HPDE6-E6E7 (cell line): ENCODE results near the gene OR51T1.
"Not testable (repeated sequence)": the region's sequence is repeated elsewhere in the genome, so short reads cannot be mapped to it uniquely, and the experiment has no call there.

Source experiments
- DNase-seq: peaks from one replicate; pipeline ENCODE4 v3.0.0; 2011; ENCODE audit warnings: missing footprints; ENCODE audit errors: extremely low spot score

Gene OR51T1, protein sequence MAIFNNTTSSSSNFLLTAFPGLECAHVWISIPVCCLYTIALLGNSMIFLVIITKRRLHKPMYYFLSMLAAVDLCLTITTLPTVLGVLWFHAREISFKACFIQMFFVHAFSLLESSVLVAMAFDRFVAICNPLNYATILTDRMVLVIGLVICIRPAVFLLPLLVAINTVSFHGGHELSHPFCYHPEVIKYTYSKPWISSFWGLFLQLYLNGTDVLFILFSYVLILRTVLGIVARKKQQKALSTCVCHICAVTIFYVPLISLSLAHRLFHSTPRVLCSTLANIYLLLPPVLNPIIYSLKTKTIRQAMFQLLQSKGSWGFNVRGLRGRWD

DNA sequence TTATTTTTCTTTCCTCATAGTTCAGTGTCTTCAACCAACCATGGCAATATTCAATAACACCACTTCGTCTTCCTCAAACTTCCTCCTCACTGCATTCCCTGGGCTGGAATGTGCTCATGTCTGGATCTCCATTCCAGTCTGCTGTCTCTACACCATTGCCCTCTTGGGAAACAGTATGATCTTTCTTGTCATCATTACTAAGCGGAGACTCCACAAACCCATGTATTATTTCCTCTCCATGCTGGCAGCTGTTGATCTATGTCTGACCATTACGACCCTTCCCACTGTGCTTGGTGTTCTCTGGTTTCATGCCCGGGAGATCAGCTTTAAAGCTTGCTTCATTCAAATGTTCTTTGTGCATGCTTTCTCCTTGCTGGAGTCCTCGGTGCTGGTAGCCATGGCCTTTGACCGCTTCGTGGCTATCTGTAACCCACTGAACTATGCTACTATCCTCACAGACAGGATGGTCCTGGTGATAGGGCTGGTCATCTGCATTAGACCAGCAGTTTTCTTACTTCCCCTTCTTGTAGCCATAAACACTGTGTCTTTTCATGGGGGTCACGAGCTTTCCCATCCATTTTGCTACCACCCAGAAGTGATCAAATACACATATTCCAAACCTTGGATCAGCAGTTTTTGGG is at the start of gene OR51T1:
OR51T1 (plus strand) TSS at position 41 of the 641 bp plus-strand sequence; CDS start at position 41, 0 bp downstream.
- DNase-seq = no peak

- DNase-seq = no peak
These were observed 41.7 kb upstream of the OR51T1 start for GRCh38 chr11:4839851-4840549.

GRCh38 chr11:4848908-4849532 is 32.7 kb upstream of the OR51T1 start, which contains the start of gene OR51S1:
TSS of gene OR51S1 (minus strand) at chr11:4849208. CDS start at chr11:4849208, 0 bp downstream.
- DNase-seq = no peak

DNA sequence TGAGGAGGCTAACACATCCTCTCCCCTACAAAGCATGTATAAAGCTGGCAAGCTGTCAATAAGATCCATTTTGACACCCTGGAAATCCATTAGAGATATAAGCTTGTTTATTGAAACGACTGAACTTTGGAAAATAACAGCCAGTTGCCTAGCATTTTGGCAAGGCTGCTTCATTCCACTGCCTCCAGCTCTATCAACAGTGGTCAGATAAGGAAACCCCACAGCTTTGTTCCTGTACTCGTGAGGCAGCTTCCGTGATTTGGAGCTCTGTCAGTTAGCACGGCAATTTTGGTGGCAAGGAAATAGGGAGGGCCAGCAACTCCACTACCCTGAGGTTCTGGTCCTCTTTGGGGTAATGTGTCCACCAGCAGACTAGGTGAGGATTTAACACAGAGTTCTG is 30.7 kb upstream of the OR51T1 start:
- DNase-seq = no peak

DNA sequence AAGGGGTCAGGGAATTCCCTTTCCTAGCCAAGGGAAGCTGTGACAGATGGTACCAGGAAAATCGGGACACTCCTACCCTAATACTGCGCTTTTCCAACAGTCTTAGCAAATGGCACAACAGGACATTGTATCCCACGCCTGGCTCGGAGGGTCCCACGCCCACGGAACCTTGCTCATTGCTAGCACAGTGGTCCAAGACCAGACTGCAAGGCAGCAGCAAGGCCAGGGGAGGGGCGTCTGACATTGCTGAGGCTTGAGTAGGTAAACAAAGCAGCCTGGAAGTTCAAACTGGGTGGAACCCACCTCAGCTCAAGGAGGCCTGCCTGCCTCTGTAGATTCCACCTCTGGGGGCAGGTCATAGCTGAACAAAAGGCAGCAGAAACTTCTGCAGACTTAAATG is 27.4 kb upstream of the OR51T1 start:
- DNase-seq = not testable (repeated sequence)

GRCh38 chr11:4862447-4863236 is 19.1 kb upstream of the OR51T1 start:
- DNase-seq = no peak

DNA sequence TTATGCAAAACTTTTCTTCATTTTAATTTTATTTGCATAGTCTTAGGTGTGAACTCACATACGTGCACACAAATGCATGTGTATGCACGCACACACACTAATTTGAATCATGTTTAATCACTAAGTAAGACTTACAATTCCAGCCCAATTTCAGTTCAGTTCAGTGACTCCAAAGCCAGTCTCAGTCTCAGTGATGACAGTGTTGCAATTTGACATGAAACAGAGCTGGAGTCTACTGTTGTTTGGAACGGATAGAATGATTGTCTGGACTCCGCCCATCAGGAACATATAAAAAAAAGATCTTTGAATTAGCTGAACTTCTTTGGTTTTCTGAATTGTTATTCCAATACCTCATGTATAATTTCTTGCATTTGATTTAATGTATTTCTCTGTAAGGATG is 17.8 kb upstream of the OR51T1 start:
- no peak for DNase-seq

DNA sequence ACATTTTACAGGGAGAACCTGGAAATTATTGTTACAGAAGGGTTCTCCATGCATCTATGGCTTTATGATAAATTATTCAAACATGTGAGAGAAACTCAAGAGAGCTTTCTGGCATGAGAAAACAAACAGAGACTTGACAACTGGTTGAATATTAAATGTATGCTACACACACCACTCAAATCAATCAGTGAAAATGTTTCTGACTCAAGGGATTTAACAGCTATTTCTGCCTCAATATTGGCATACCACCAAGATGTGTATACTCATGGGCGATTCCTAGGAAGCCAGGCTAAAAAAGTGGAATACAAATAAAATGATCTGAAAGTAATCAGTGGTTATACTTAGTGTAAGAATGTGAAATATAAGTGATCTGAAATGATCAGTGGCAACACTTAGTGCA is 15.8 kb upstream of the OR51T1 start:
- DNase-seq = no peak

GRCh38 chr11:4881188-4881587 is 512 bp upstream of the OR51T1 start:
- no peak for DNase-seq

DNA sequence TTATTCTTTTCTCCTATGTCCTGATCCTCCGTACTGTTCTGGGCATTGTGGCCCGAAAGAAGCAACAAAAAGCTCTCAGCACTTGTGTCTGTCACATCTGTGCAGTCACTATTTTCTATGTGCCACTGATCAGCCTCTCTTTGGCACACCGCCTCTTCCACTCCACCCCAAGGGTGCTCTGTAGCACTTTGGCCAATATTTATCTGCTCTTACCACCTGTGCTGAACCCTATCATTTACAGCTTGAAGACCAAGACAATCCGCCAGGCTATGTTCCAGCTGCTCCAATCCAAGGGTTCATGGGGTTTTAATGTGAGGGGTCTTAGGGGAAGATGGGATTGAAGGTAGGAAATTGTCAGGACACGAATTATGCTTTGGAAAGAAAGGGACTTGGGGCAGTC is 843 bp downstream of the OR51T1 start:
- no peak for DNase-seq

DNA sequence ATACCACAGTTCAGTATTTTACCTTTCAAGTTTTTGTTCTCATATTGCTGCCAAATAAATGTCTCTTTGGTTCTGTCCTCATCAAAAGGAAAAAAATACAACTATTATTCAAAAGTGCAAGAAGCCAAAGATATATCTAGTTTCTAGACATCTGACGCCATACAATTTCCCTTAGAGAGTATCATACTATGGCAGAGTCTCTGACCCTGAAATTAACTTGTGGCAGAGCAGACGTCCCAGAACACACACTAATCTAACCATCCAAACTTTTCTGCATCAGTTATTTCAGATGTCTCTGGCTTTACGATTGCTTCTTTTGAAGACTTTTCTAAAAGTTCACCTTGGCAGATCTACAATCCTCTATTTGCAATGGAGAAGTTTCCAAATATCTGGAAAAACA is 2.7 kb downstream of the OR51T1 start:
- no peak for DNase-seq

GRCh38 chr11:4886186-4886585 is 4.5 kb downstream of the OR51T1 start:
- DNase-seq = no peak

- DNase-seq = no peak
These were observed 5.9 kb downstream of the OR51T1 start for GRCh38 chr11:4887591-4887990.

GRCh38 chr11:4890279-4890678 is 8.6 kb downstream of the OR51T1 start:
- DNase-seq = no peak

GRCh38 chr11:4891996-4892640 is 10.4 kb downstream of the OR51T1 start:
- DNase-seq = no peak

DNA sequence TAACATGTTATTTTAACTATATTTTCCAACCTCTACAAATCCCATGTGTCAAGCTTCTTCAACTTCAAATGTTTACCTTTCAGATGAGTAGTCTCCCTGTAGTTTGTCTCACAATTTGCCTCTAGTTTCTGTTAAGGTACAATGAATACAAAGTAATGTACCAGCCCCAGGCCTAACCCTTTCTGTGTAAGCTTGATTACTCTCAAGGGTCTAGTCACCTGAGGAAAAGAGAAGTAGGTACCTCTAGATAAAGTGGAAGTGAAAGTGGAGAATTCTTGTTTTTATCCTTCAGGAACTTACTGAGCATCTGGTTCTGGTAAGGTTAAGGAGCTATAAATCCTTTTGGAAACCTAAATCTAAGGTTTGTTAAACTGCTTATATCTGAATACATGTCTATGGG is 21.8 kb downstream of the OR51T1 start, which contains the start of gene OR51A7:
OR51A7 (plus strand) TSS at position 300 of the 400 bp plus-strand sequence. CDS start 3,587 bp downstream, outside the sequence.
- DNase-seq = no peak

DNA sequence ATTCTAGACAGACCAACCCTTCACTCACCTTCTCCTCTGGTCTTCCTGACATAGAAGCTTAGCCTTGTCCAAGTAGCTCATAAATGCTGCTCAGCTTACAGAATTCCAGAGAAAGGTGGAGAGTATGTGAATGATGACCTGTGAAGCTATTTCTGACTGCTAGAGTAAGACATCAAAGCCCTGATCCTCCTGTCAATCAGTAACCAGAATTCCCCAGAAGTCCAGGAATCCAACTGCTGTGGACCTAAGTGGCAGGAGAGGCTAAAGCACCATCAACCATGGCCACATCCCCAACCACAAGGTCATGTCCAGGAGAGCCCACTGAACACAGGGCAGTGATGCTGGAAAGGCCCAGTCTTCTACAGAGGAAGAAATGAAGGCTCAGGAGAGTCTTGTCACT is 34.9 kb downstream of the OR51T1 start:
- no peak for DNase-seq

GRCh38 chr11:4919250-4919649 is 37.5 kb downstream of the OR51T1 start, which contains the start of gene OR51G2:
TSS of gene OR51G2 (minus strand) at chr11:4919350. CDS start at chr11:4915663, 3,687 bp downstream.
- DNase-seq = no peak

DNA sequence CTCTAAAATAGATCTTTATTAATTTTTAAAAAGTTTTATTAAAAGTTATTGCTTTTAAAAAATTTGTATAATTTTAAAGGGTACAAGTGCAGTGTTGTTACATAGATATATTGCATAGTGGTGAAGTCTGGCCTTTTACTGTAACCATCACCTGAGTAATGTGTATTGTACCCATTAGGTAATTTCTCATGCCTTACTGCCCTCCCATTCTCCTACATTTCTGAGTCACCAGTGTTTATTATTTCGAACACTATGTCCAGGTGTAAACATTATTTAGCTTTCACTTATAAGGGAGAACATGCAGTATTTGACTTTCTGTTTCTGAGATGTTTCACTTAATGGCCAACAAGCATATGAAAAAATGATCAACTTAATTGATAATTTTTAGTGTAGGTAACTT is 40.1 kb downstream of the OR51T1 start:
- DNase-seq = no peak

DNA sequence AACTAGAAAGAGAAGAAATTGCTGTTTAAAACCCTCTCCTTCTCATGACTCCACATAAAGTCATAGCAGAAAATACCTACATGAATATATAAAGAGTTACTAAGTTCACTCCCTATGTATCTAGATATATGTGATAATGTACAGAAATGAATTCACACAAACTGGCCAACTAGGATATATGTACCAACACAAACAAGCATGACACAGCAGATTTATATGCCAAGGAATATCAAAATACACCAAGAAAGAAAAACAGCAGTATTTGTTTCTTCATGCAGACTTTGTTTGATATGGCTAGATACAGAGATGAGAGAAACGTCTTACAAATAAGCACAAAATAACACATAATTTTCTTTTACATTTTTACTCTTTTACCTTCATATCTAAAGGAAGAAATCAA is 40.6 kb downstream of the OR51T1 start:
- no peak for DNase-seq

- no peak for DNase-seq
These were observed 42.5 kb downstream of the OR51T1 start, which contains the start of gene OR51G1 for GRCh38 chr11:4924239-4924638. TSS of gene OR51G1 (minus strand) at chr11:4924339. CDS start at chr11:4924339, 0 bp downstream.
